ENCODE results near the gene OR9Q1. TPM values are rescaled to one million over a fixed set of nuclear protein-coding genes. Genes with fewer than 3 reads are reported as not detected.

Gene OR9Q1
- not detected for total RNA-seq

DNA sequence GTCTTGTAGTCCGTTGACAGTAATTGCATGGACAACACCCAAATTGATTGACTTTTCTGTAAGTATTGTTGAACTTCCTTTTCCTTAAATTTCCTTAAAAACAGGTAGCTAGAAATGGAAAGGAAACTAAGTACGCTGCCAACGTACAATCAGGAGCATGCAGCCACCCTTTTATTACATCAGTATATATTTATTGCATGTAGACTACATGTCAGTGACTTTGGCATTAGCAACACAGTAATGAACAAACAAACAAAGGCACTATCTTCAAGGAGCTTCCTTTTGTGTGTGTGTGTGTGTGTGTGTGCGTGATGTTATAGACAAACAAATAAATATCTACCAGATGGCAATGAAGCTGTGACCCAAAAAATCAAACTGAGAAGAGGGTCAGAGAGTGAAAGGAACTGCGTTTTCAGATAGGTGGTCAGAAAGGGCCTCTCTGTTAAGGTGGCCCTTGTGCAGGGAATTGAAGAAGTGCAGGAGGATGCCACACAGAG lies at the start of gene OR9Q1:
Gene OR9Q1 (plus strand): TSS at position 447 of the 497 bp plus-strand sequence. CDS start 155,564 bp downstream, outside the sequence.
- Histone ChIP-seq H3K27me3 (no peaks in the 10 kb centered on the region), H3K9me3 (no peaks in the 10 kb centered on the region), H3K36me3 (no peaks in the 10 kb centered on the region), H3K4me1 (peaks cover 0 to 6% of the 10 kb centered on the region in 2 donors), H3K4me3 (peak within 1 kb of the TSS in 1 of 2 donors; percentile 15), H3K27ac (peak within 1 kb of the TSS; percentile 59 to 64)
- no peak for TF ChIP-seq CTCF (IDR thresholded peaks at IDR 0.05)
- DNase-seq (ENCODE audit: low spot score in 2 of 2), result no peak
- intact Hi-C loops (cut with DNase I), result no loop called here

DNA sequence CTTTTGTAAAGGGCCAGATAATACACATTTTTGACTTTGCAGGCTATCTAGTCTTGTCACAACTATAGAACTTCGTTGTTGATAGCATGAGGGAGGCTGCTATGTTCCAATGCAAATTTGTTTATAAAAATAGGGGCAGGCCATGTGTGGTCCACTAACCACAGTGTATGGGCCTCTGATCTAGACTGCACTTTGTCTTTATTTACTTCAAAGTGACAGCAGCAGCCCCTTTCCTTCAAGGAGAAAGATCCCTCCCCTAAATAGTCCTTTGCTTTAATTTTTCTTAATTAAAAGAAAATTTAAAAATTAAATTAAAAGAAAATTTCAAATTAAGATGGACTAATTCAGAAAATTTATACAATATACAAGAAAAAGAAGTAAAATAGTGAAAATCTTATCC lies 49.5 kb upstream of the OR9Q1 start:
- TF ChIP-seq CTCF (IDR thresholded peaks at IDR 0.05), result no peak
- intact Hi-C loops (cut with DNase I), result no loop called here
- no peaks in the 10 kb centered on the region for H3K4me1 ChIP-seq
- no peak overlapping the region for H3K27ac ChIP-seq
- no peaks in the 10 kb centered on the region for H3K9me3 ChIP-seq
- H3K27me3 ChIP-seq, result no peaks in the 10 kb centered on the region
- H3K36me3 ChIP-seq, result no peaks in the 10 kb centered on the region
- DNase-seq (ENCODE audit: low spot score in 2 of 2), result no peak
- H3K4me3 ChIP-seq, result no peak overlapping the region

DNA sequence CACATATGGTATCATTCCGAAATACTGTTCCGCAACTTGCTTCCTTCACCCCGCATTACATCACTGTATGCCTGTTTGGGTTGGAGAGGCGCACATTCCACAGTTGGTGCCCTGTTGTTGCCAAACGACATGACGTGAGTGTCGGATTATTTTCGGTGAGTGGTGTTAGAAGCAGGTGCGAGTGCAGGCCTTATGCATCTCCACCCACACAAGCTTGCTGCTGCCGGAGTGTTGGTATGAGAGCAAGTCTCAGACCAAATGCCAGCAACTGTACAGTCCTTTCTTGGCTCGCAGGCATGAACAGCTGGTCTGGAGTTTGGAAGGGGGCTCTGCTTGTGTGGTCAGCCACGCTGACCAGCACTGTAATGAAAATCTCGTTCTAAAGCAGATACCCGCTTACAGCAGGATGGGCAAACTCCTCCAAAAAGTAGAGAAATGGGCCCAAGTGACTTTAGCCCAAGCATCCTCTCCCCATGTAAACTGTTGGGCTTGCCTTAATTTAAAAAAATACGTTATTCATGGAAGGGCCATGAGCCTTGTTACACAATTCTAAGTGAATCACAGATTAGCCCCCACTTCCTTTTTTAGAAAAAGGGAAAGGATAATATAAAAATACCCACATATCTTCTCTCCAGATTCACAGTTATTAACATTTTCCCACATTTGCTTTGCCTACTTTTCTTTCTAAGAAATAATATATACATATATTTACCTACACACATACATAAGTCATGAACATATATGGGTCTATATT lies 48.7 kb upstream of the OR9Q1 start:
- no peak for DNase-seq (ENCODE audit: low spot score in 2 of 2)
- no peaks in the 10 kb centered on the region for H3K27me3 ChIP-seq
- H3K9me3 ChIP-seq, result no peaks in the 10 kb centered on the region
- no peak overlapping the region for H3K4me3 ChIP-seq
- no peak for TF ChIP-seq CTCF (IDR thresholded peaks at IDR 0.05)
- intact Hi-C loops (cut with DNase I), result no loop called here
- H3K27ac ChIP-seq, result no peak overlapping the region
- H3K4me1 ChIP-seq, result no peaks in the 10 kb centered on the region
- H3K36me3 ChIP-seq, result no peaks in the 10 kb centered on the region

DNA sequence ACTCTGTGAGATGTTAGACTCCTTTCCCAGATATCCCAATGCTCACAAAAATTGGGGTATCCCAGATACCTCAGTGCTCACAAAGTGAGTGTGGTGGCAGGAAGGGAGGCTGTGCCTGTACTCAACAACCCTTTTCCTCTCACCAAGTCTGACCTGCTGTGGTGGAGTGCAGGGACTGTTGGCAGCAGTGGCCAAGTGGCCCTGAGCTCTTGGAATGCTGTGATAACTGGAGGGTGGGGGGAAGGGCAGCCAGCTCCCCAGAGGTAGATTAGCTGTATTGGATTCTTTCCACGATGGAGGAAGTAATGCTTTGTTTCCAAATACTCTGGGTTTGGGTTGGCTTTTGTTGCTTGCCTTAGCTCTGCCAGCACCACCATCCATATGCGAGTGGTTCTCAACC lies 46.0 kb upstream of the OR9Q1 start:
- DNase-seq (ENCODE audit: low spot score in 2 of 2), result no peak
- H3K4me1 ChIP-seq, result no peaks in the 10 kb centered on the region
- intact Hi-C loops (cut with DNase I), result no loop called here
- TF ChIP-seq CTCF (IDR thresholded peaks at IDR 0.05), result no peak
- H3K4me3 ChIP-seq, result no peak overlapping the region
- no peaks in the 10 kb centered on the region for H3K36me3 ChIP-seq
- H3K27ac ChIP-seq, result no peak overlapping the region
- H3K27me3 ChIP-seq, result no peaks in the 10 kb centered on the region
- H3K9me3 ChIP-seq, result no peaks in the 10 kb centered on the region

DNA sequence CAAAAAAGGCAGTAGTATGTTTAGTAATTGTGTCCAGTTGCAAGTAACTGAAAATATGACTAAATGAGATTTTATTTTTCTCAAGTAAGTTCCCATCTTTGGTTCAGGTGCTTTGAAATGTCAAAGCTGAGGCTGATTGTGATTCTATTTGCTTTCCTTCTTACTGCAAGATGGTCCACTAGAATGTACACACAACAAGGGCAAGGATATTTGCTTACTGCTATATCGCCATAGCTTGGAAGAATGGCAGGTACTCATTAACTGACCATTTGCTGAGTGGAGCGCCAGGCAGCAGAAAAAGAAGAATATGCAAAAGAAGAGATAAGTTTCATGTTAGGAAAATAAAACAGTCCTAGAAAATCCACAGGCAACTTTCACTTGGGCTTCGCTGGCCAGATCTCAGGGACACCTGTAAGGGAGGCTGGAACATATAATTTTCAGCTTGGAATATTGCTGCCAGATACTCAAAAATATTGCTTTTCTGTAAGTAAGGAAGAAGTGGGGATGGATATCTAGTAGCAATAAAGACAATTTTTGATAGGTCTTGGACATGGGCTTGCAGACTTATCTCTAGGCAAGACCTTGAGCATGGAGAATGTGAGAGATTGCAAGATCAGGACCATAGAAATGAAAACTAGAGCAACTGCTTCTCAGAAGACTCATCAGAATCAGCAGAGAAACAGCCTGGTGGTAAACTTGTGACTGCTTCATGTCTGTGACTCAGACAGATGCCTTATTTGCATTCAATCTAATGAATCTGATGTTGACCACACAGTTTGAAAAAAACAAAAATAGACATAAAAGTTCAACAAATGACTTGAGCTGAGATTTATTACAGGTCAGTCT lies 44.8 kb upstream of the OR9Q1 start:
- intact Hi-C loops (cut with DNase I), result no loop called here
- peaks cover 0 to 4% of the 10 kb centered on the region in 2 donors for H3K4me1 ChIP-seq
- no peak overlapping the region for H3K27ac ChIP-seq
- H3K27me3 ChIP-seq, result no peaks in the 10 kb centered on the region
- no peaks in the 10 kb centered on the region for H3K36me3 ChIP-seq
- DNase-seq (ENCODE audit: low spot score in 2 of 2), result no peak
- H3K9me3 ChIP-seq, result no peaks in the 10 kb centered on the region
- TF ChIP-seq CTCF (IDR thresholded peaks at IDR 0.05), result no peak
- no peak overlapping the region for H3K4me3 ChIP-seq
